K562 (cell line): ENCODE data around the gene HMG20B. TPM values are rescaled to one million over a fixed set of nuclear protein-coding genes. Genes with fewer than 3 reads are reported as not detected.
"Not testable (repeated sequence)": the region's sequence is repeated elsewhere in the genome, so short reads cannot be mapped to it uniquely, and the experiment has no call there.

Experiments used
- ATAC-seq: fragments of 200-7000 bp; cut with Tn5 transposase; 3 replicates; pipeline ENCODE4 v1.9.1; 2020; ENCODE audit warnings: moderate library complexity
- BruUV-seq: library from RNA; stranded (reverse); fragments of 400-500 nt; replicated peaks from 2 replicates; lab custom pipeline; 2021; lab: Mats Ljungman, UMichigan
- CTCF ChIA-PET: fragments of 300-600 bp; formaldehyde crosslinking; extraction: SDS; loops from one replicate; lab custom pipeline; 2021; ENCODE audit warnings: low intra/inter-chr PET ratio; lab: Yijun Ruan, JAX
- POLR2A ChIA-PET: fragments of 300-600, 350-650 bp; sonication (Branson Sonifier 250); formaldehyde crosslinking; extraction: SDS; loops from one replicate; lab custom pipeline; 2021; ENCODE audit warnings: antibody characterized with exemption, inconsistent platforms; lab: Yijun Ruan, JAX
- DNase-seq, 4 experiments: peaks; one replicate each; pipeline versions ENCODE4 v3.0.0 to v3.0.0-alpha.2; 2011 to 2018; ENCODE audit warnings: low spot score in 3 of 4, mixed read lengths in 3 of 4; ENCODE audit errors: extremely low read depth in 1 of 4
- FAIRE-seq: peaks from 2 replicates; lab custom pipeline; 2011; peaks lifted over from hg19 to GRCh38; lab: Jason Lieb, UNC
- H2AFZ ChIP-seq: 2 replicates; pipeline ENCODE4 v1.6.0; 2011; ENCODE audit warnings: low read depth, low read length, control low read depth, inconsistent platforms
- H3K27ac ChIP-seq: fragments of 200-600 bp; 3 replicates; pipeline ENCODE4 v1.8.0; 2011; ENCODE audit warnings: low read depth, mild to moderate bottlenecking, control low read depth, inconsistent platforms, low read length, moderate library complexity, mixed read lengths; ENCODE audit errors: extremely low read depth
- H3K27me3 ChIP-seq, 2 experiments: fragments of 300-600 bp in 1 of 2; 2 replicates in 1 of 2; 3 replicates in 1 of 2; pipeline versions ENCODE4 v1.6.0 to v1.8.0; 2011; ENCODE audit warnings: inconsistent platforms in 2 of 2, low read length in 2 of 2, mild to moderate bottlenecking in 1 of 2, mixed read lengths in 1 of 2, moderate library complexity in 1 of 2; ENCODE audit not compliant: control insufficient read depth in 2 of 2, insufficient read depth in 2 of 2
- H3K36me3 ChIP-seq: fragments of 300-600 bp; 3 replicates; pipeline ENCODE4 v1.8.0; 2011; ENCODE audit warnings: mild to moderate bottlenecking, low read length, inconsistent platforms; ENCODE audit not compliant: control insufficient read depth, insufficient read depth
- H3K4me1 ChIP-seq, 2 experiments: fragments of 200-600 bp in 1 of 2; replicated peaks in 1 of 2; 2 replicates in 1 of 2; 3 replicates in 1 of 2; pipeline versions ENCODE4 v1.5.1 to v1.8.0; 2011; ENCODE audit warnings: inconsistent platforms in 2 of 2, low read length in 2 of 2, mild to moderate bottlenecking in 1 of 2, mixed read lengths in 1 of 2, moderate library complexity in 1 of 2; ENCODE audit not compliant: control insufficient read depth in 2 of 2, insufficient read depth in 2 of 2
- H3K4me2 ChIP-seq: 2 replicates; pipeline ENCODE4 v1.6.1; 2011; ENCODE audit warnings: low read length, control low read depth, inconsistent platforms, mixed read lengths; ENCODE audit not compliant: insufficient read depth
- H3K4me3 ChIP-seq: fragments of 200-600 bp; sonication (generic), shearing (Covaris generic); 2 replicates; pipeline ENCODE4 v1.5.1; 2016; ENCODE audit warnings: control low read depth, inconsistent platforms
- H3K79me2 ChIP-seq: fragments of 200-600 bp; 3 replicates; pipeline ENCODE4 v1.8.0; 2011; ENCODE audit warnings: low read length, inconsistent platforms; ENCODE audit not compliant: control insufficient read depth, insufficient read depth
- H3K9ac ChIP-seq, 2 experiments: 2 replicates each; pipeline versions ENCODE4 v1.6.0 to v1.6.1; 2011; ENCODE audit warnings: low read depth in 2 of 2, low read length in 2 of 2, control low read depth in 1 of 2, inconsistent platforms in 1 of 2, mild to moderate bottlenecking in 1 of 2, mixed read lengths in 1 of 2; ENCODE audit not compliant: insufficient read depth in 1 of 2
- H3K9me1 ChIP-seq: one replicate; pipeline ENCODE4 v1.6.0; 2011; ENCODE audit warnings: inconsistent platforms, mild to moderate bottlenecking, low read length, moderate library complexity; ENCODE audit not compliant: control insufficient read depth, insufficient read depth
- H3K9me3 ChIP-seq: replicated peaks from 2 replicates; pipeline ENCODE4 v1.5.1; 2011; ENCODE audit warnings: low read depth, low read length, inconsistent platforms; ENCODE audit not compliant: control insufficient read depth, insufficient read depth
- H4K20me1 ChIP-seq: replicated peaks from 2 replicates; pipeline ENCODE4 v1.6.1; 2011; ENCODE audit warnings: low read length, inconsistent platforms, mixed read lengths; ENCODE audit not compliant: control insufficient read depth, insufficient read depth
- RBM25 ChIP-seq: fragments of 200-400 bp; formaldehyde crosslinking; IDR thresholded peaks from 2 replicates; pipeline ENCODE4 v1.6.1; 2018; ENCODE audit warnings: low read length, low read depth, moderate library complexity; ENCODE audit not compliant: severe bottlenecking
- SIX5 ChIP-seq, 2 experiments: IDR thresholded peaks; 2 replicates each; pipeline ENCODE4 v1.6.1; 2011; ENCODE audit warnings: low read length in 2 of 2, borderline replicate concordance in 1 of 2, low read depth in 1 of 2, mild to moderate bottlenecking in 1 of 2, moderate library complexity in 1 of 2; ENCODE audit not compliant: insufficient read depth in 1 of 2
- TFAP4 ChIP-seq: sonication (generic); formaldehyde crosslinking; IDR thresholded peaks from 2 replicates; pipeline ENCODE4 v1.8.0; 2022; ENCODE audit warnings: missing genetic modification reagents, mild to moderate bottlenecking, moderate library complexity, borderline replicate concordance
- TRIM24 ChIP-seq, 2 experiments: fragments of 450-650 bp; IDR thresholded peaks; 2 replicates each; pipeline ENCODE4 v1.6.1; 2016
- ZNF121 ChIP-seq: sonication (generic); formaldehyde crosslinking; conservative IDR thresholded peaks from 2 replicates; pipeline ENCODE4 v1.8.0; 2022; ENCODE audit warnings: missing genetic modification reagents
- WGBS: fragments of 100-300 bp; shearing (Covaris generic); methylation state at CpG from one replicate; pipeline ENCODE4 v1.1.6; 2016; ENCODE audit warnings: low coverage, mixed read lengths; ENCODE audit not compliant: insufficient coverage; ENCODE audit errors: missing lambda C conversion rate; 5-methylcytosine and 5-hydroxymethylcytosine counted together
- in situ Hi-C: fragments of 300-500 bp; cut with MboI; formaldehyde crosslinking; loops from 4 replicates; pipeline ENCODE4 v1.15.0; 2018; ENCODE audit warnings: inconsistent platforms, mixed read lengths
- intact Hi-C: fragments of 100-400 bp; cut with micrococcal nuclease; formaldehyde crosslinking; loops from 2 replicates; pipeline ENCODE4 v1.14.2; 2022
- polyA plus RNA-seq, 8 experiments: library from polyadenylated mRNA; depleted of rRNA in 4 of 8; stranded (reverse) in 5 of 8; unstranded in 3 of 8; fragments of >200 nt; fragmentation: Nextera tagmentation in 2 of 8; fragmentation: Illumina TruSeq in 1 of 8; extraction: Ambion mirVana in 2 of 8; extraction: Trizol in 1 of 8; gene quantifications; 2 replicates each; pipeline versions ENCODE4 v1.2.1 to v1.2.3, GENCODE V29; 2011 to 2014; ENCODE audit warnings: inconsistent platforms in 1 of 8, missing spikeins in 1 of 8
- total RNA-seq, 7 experiments: library from RNA; depleted of rRNA in 6 of 7; stranded (reverse); fragments of >200 nt in 6 of 7; fragmentation: Illumina TruSeq in 2 of 7; extraction: Trizol in 2 of 7; gene quantifications; 2 replicates each; pipeline versions ENCODE4 v1.2.1 to v1.2.3, GENCODE V29; 2011 to 2021; ENCODE audit warnings: low replicate concordance in 1 of 7
- TF ChIP-seq, protein P1 (sequence below): fragments of 450-650 bp; IDR thresholded peaks from 2 replicates; pipeline ENCODE4 v1.6.1; 2016; ENCODE audit warnings: borderline replicate concordance

Gene HMG20B
- total and polyA plus RNA-seq, 9 of the 15 experiments (the other 6 are each of a cell fraction or from before 2014, with no cell fraction given) = 0.35 to 172 (median 38.6) TPM

GRCh38 chr19:3580156-3580934 lies 7.6 kb downstream of the HMG20B start (continued):
- TF ChIP-seq, protein P1, sequence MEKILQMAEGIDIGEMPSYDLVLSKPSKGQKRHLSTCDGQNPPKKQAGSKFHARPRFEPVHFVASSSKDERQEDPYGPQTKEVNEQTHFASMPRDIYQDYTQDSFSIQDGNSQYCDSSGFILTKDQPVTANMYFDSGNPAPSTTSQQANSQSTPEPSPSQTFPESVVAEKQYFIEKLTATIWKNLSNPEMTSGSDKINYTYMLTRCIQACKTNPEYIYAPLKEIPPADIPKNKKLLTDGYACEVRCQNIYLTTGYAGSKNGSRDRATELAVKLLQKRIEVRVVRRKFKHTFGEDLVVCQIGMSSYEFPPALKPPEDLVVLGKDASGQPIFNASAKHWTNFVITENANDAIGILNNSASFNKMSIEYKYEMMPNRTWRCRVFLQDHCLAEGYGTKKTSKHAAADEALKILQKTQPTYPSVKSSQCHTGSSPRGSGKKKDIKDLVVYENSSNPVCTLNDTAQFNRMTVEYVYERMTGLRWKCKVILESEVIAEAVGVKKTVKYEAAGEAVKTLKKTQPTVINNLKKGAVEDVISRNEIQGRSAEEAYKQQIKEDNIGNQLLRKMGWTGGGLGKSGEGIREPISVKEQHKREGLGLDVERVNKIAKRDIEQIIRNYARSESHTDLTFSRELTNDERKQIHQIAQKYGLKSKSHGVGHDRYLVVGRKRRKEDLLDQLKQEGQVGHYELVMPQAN = 0 out of 2 replicates have a peak, but pooled peaks have one; percentile 22
- TF ChIP-seq SIX5 (IDR thresholded peaks at IDR 0.05; ENCODE audit: borderline replicate concordance in 1 of 2, insufficient read depth in 1 of 2, low read depth in 1 of 2, low read length in 2 of 2) = no peak
- peak; percentile 25 to 52; a peak in 2 of 4 replicates for TF ChIP-seq TRIM24 (IDR thresholded peaks at IDR 0.05)

DNA sequence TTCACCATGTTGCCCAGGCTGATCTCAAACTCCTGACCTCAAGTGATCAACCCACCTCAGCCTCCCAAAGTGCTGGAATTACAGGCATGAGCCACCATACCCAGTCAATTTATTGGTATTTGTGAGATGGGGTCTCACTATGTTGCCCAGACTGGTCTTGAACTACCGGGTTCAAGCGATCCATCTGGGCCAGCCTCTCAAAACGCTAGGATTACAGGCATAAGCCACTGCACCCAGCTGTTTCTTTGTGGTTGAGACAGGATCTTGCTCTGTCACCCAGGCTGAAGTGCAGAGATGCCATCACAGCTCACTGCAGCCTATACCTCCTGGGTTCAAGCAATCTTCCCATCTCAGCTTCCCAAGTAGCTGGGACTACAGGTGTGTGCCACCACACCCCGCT lies 9.0 kb downstream of the HMG20B start:
- H3K9ac ChIP-seq, intact Hi-C loops, H2AFZ ChIP-seq, FAIRE-seq, H3K9me1 ChIP-seq, H3K4me2 ChIP-seq, H3K27ac ChIP-seq, in situ Hi-C loops, H3K4me3 ChIP-seq, H4K20me1 ChIP-seq, CTCF ChIA-PET, BruUV-seq, DNase-seq, H3K27me3 ChIP-seq, ATAC-seq, H3K79me2 ChIP-seq: not testable (repeated sequence)
- H3K4me1 ChIP-seq = peaks cover 21 to 56% of the 10 kb centered on the region in 2 experiments
- 56% methylated on average over 4 of the region's 4 CpGs for WGBS
- POLR2A ChIA-PET = interaction anchor here (2.6 kb wide), 1 partner anchor 10 kb away, joined by 14 read pairs; no protein-coding TSS in a partner anchor
- H3K36me3 ChIP-seq = peaks cover 13% of the 10 kb centered on the region; the same call in 1 of the 3 replicates
- peak; percentile 59; the same call in 1 of the 2 replicates for TF ChIP-seq TFAP4
- TF ChIP-seq RBM25 = peak; percentile 4
- peak; percentile 84 for TF ChIP-seq ZNF121 (CRISPR knock-in tag)
- TF ChIP-seq, all 486 proteins: peak for 3; not testable (repeated sequence) for 483
- H3K9me3 ChIP-seq = not testable (repeated sequence)
